ENCODE results near the gene LRRC4C.

Gene LRRC4C

DNA sequence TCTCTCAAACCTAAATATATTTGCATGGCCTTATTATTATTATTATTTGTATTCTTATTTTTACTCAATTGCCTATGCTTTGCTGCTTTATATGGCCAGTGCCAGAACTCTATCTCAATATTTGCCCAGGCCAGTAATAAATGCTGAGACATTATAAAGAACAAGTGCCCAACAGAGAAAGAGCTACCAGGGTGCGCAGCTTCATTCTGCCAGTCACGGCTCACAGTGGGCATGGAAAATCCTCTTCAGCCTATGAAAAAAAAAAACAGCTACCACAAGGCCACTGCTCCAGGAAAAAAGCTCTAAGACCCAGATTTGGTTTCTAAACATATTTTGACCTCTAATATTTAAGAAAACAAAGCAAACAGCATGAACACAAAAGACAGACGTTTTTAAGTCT lies 1223.6 kb downstream of the LRRC4C start:
- TF ChIP-seq, protein P1, sequence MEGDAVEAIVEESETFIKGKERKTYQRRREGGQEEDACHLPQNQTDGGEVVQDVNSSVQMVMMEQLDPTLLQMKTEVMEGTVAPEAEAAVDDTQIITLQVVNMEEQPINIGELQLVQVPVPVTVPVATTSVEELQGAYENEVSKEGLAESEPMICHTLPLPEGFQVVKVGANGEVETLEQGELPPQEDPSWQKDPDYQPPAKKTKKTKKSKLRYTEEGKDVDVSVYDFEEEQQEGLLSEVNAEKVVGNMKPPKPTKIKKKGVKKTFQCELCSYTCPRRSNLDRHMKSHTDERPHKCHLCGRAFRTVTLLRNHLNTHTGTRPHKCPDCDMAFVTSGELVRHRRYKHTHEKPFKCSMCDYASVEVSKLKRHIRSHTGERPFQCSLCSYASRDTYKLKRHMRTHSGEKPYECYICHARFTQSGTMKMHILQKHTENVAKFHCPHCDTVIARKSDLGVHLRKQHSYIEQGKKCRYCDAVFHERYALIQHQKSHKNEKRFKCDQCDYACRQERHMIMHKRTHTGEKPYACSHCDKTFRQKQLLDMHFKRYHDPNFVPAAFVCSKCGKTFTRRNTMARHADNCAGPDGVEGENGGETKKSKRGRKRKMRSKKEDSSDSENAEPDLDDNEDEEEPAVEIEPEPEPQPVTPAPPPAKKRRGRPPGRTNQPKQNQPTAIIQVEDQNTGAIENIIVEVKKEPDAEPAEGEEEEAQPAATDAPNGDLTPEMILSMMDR (IDR thresholded peaks at IDR 0.05; ENCODE audit: insufficient read depth, missing control alignments), result no peak
- FAIRE-seq (no peak), DNase-seq (ENCODE audit: insufficient read length, low spot score) (no peak)

DNA sequence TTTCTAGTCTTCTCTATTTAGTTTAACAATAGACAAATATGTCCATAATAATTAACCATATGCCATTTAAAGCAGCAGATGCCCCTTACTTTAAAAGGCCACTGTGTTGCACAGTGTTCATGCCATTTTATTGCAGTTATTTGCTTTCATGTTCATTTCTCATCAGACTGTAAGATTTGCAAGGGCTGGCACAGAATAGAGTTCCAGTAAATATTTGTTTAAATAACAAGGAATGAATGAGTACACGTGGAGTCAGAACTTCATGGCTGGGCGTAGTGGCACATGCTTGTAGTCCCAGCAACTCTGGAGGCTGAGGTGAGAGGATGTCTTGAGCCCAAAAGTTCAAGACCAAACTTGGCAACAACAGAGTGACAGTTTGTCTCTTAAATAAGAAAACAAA lies 1228.6 kb downstream of the LRRC4C start:
- no peak for DNase-seq (ENCODE audit: insufficient read length, low spot score)
- FAIRE-seq, result no peak
- TF ChIP-seq, protein P1 (IDR thresholded peaks at IDR 0.05; ENCODE audit: insufficient read depth, missing control alignments), result no peak

DNA sequence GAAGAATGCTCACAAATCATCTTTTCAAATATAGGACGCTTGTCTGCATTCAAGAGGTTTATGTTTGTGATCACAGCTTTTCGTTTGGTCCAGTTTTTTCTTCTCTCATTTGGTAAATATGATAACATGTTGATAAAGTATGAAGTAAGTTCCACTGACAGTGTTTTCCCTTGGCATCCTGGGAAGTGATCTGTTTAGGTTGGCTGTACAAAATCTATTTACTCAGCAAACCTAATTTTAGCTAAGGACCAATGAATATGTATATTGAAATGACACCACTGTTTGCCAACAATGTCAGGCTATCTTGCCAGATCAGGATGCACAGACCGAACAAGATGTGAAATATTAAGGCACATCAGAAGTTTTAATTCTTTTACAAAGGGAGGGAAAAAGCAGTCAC lies 1230.8 kb downstream of the LRRC4C start:
- FAIRE-seq, result no peak
- TF ChIP-seq, protein P1 (IDR thresholded peaks at IDR 0.05; ENCODE audit: insufficient read depth, missing control alignments), result no peak
- no peak for DNase-seq (ENCODE audit: insufficient read length, low spot score)

DNA sequence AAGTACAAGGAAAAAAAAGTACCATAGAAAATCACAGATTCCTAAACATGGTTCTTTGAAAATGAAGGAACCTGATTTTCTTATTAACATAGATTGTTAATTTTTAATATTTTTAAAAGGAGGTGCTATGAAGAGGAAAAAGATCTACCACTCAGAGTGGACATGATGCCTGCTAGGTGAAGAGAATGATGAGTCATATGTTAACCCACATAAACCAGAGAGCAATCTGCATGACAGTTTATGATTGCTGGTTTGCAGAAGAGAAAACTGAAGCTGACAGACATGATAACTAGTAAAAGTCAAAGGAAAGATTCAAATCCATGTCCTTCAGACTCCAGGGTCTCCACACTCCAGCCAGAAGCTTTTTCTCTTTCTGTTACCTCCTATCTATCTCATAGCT lies 1231.7 kb downstream of the LRRC4C start:
- no peak for FAIRE-seq
- no peak for DNase-seq (ENCODE audit: insufficient read length, low spot score)
- TF ChIP-seq, protein P1 (IDR thresholded peaks at IDR 0.05; ENCODE audit: insufficient read depth, missing control alignments), result no peak

DNA sequence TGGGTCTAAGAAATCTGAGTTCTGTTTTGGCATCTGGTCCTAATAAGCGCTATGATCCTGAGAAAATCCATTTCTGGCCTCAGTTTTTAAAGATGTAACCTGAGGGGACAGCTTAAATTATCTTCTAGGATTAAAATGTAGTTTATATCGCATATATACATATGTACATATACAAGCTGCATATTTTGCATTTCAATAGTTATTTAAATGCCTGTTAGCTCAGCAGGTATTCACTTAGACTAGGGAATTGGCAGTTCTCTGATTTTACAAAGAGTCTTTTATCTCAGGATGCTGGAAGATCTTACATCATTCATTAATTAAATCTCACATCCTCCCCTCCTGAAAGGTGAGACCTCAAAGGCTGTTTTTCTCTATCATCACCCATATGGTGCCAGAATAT lies 1232.8 kb downstream of the LRRC4C start:
- TF ChIP-seq, protein P1 (IDR thresholded peaks at IDR 0.05; ENCODE audit: insufficient read depth, missing control alignments), result no peak
- DNase-seq (ENCODE audit: insufficient read length, low spot score), result no peak
- FAIRE-seq, result no peak

DNA sequence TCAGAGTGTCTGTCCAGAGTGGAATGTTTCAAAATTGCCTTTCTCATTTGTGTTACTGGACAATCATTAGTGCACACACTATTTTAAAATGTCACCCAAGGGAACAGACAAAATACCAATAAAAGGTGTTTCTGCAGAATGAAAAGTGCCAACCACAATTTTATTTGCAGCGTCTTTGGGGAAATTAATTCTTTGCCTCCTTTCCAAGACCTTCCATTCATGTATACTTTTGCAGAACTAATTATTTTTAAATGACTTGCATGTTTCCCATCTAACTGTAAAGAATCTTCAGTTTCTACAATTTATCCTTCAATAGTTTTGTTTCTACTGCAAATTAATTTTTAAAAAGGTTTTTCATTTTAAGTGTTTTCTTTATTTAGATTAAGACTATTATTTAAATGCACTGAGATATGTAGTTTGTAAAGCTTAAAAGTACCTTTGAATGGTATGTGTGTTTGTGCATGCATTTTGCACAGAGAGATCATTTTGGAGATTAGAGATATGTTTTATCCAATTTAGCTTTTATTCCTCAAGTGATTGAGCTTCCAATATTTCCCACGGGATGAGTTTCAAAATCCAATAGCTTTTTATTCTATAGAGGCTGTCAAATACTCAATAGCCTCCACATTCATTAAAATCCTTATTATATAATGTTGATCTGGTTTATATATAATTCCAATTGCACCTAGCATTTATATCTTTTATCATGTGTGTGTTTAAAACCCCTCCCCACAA lies 1235.7 kb downstream of the LRRC4C start:
- DNase-seq (ENCODE audit: insufficient read length, low spot score), result no peak
- FAIRE-seq, result no peak
- TF ChIP-seq, protein P1 (IDR thresholded peaks at IDR 0.05; ENCODE audit: insufficient read depth, missing control alignments), result no peak

DNA sequence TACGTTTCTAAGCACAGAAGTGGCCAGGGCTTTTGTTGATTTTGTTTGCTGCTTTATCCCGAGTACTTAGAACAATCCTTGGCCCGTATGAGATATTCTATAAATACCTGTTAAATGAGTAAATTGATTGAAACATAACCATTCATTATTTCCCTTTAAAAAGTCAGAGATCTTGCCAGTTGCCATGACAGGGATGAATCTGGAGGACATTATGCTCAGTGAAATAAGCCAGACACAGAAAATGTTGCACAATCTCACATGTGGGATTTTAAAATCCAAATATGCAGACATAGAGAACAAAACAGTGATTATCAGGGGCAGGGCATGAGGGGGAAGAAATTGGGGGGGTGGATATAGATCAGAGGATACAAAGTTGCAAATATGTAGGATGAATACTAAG lies 1240.1 kb downstream of the LRRC4C start:
- DNase-seq (ENCODE audit: insufficient read length, low spot score) (no peak), FAIRE-seq (no peak)
- TF ChIP-seq, protein P1 (IDR thresholded peaks at IDR 0.05; ENCODE audit: insufficient read depth, missing control alignments), result no peak

All from D721Med (cell line).